HepG2 (cell line): Measurements from ENCODE around the gene MMP17. TPM values are rescaled to one million over a fixed set of nuclear protein-coding genes. Genes with fewer than 3 reads are reported as not detected.

Experiments used
- FUBP1 ChIP-seq: sonication (generic); formaldehyde crosslinking; IDR thresholded peaks from 2 replicates; pipeline ENCODE4 v1.5.1; 2020; ENCODE audit warnings: missing genetic modification reagents, mild to moderate bottlenecking, borderline replicate concordance
- GABPB1 ChIP-seq: IDR thresholded peaks from 2 replicates; pipeline ENCODE4 v1.6.1; 2016; ENCODE audit warnings: mild to moderate bottlenecking, missing genetic modification reagents, moderate library complexity, missing compliant biosample characterization
- HNF4A ChIP-seq: sonication (generic); formaldehyde crosslinking; IDR thresholded peaks from 2 replicates; pipeline ENCODE4 v1.4.0; 2020; ENCODE audit warnings: missing genetic modification reagents
- KMT2A ChIP-seq: sonication (generic); formaldehyde crosslinking; IDR thresholded peaks from 2 replicates; pipeline ENCODE4 v1.4.0; 2020; ENCODE audit warnings: missing genetic modification reagents
- LBX2 ChIP-seq: sonication (generic); formaldehyde crosslinking; IDR thresholded peaks from 2 replicates; pipeline ENCODE4 v1.5.0; 2020; ENCODE audit warnings: missing genetic modification reagents, mild to moderate bottlenecking, borderline replicate concordance
- MAX ChIP-seq: IDR thresholded peaks from 2 replicates; pipeline ENCODE4 v1.6.1; 2012; ENCODE audit warnings: inconsistent platforms
- POGK ChIP-seq: sonication (generic); formaldehyde crosslinking; conservative IDR thresholded peaks from 2 replicates; pipeline ENCODE4 v1.8.0; 2022; ENCODE audit warnings: mild to moderate bottlenecking, moderate library complexity, missing genetic modification reagents
- RCOR2 ChIP-seq: IDR thresholded peaks from 2 replicates; pipeline ENCODE4 v1.6.1; 2016; ENCODE audit warnings: missing biosample characterization, missing genetic modification reagents
- SMYD3 ChIP-seq: sonication (generic); formaldehyde crosslinking; IDR thresholded peaks from 2 replicates; pipeline ENCODE4 v1.8.1; 2023; ENCODE audit warnings: mild to moderate bottlenecking, missing genetic modification reagents
- SSRP1 ChIP-seq: IDR thresholded peaks from 2 replicates; pipeline ENCODE4 v1.6.1; 2016; ENCODE audit warnings: control low read depth
- TARDBP ChIP-seq: sonication (generic); formaldehyde crosslinking; IDR thresholded peaks from 2 replicates; pipeline ENCODE4 v1.8.0; 2022; ENCODE audit warnings: mild to moderate bottlenecking, missing genetic modification reagents
- TIGD3 ChIP-seq: sonication (generic); formaldehyde crosslinking; IDR thresholded peaks from 2 replicates; pipeline ENCODE4 v1.5.1; 2020; ENCODE audit warnings: mild to moderate bottlenecking, missing genetic modification reagents, borderline replicate concordance
- ZBTB3 ChIP-seq: sonication (generic); formaldehyde crosslinking; IDR thresholded peaks from 2 replicates; pipeline ENCODE4 v1.4.0; 2020; ENCODE audit warnings: low read depth, mild to moderate bottlenecking, moderate library complexity, missing genetic modification reagents, borderline replicate concordance
- ZBTB44 ChIP-seq: sonication (generic); formaldehyde crosslinking; IDR thresholded peaks from 2 replicates; pipeline ENCODE4 v1.4.0; 2020; ENCODE audit warnings: missing genetic modification reagents
- ZNF18 ChIP-seq: sonication (generic); formaldehyde crosslinking; IDR thresholded peaks from 2 replicates; pipeline ENCODE4 v1.8.0; 2022; ENCODE audit warnings: mild to moderate bottlenecking, missing genetic modification reagents; ENCODE audit not compliant: insufficient replicate concordance
- ZNF34 ChIP-seq: sonication (generic); formaldehyde crosslinking; IDR thresholded peaks from 2 replicates; pipeline ENCODE4 v1.4.0; 2020; ENCODE audit warnings: mild to moderate bottlenecking, missing genetic modification reagents, borderline replicate concordance
- ZNF468 ChIP-seq: sonication (generic); formaldehyde crosslinking; IDR thresholded peaks from 2 replicates; pipeline ENCODE4 v1.8.0; 2022; ENCODE audit warnings: mild to moderate bottlenecking, moderate library complexity, missing genetic modification reagents
- ZNF577 ChIP-seq: sonication (generic); formaldehyde crosslinking; IDR thresholded peaks from 2 replicates; pipeline ENCODE4 v1.4.0; 2020; ENCODE audit warnings: mild to moderate bottlenecking, low read depth, missing genetic modification reagents, borderline replicate concordance
- ZNF670 ChIP-seq: sonication (generic); formaldehyde crosslinking; IDR thresholded peaks from 2 replicates; pipeline ENCODE4 v1.8.0; 2022; ENCODE audit warnings: mild to moderate bottlenecking, missing genetic modification reagents, borderline replicate concordance
- polyA plus RNA-seq, 8 experiments: library from polyadenylated mRNA; depleted of rRNA in 3 of 8; stranded (reverse) in 7 of 8; unstranded in 1 of 8; fragments of >200 nt; fragmentation: Illumina TruSeq in 4 of 8; extraction: Trizol in 4 of 8; gene quantifications; 2 replicates each; pipeline versions ENCODE4 v1.2.1 to v1.2.3, GENCODE V29; 2011 to 2016; ENCODE audit warnings: low read depth in 4 of 8, missing spikeins in 1 of 8, mixed read lengths in 1 of 8; ENCODE audit not compliant: insufficient read depth in 1 of 8
- total RNA-seq, 5 experiments: library from RNA; depleted of rRNA; stranded (reverse); fragments of >200 nt; fragmentation: Illumina TruSeq; extraction: Trizol; gene quantifications; 2 replicates each; pipeline ENCODE4 v1.2.3, GENCODE V29; 2016; ENCODE audit warnings: low read depth in 1 of 5

MMP17 gene
- total and polyA plus RNA-seq, 2 of the 13 experiments (the other 11 are each of a cell fraction or from before 2014, with no cell fraction given), result 0.55 to 0.80 TPM

- TF ChIP-seq ZBTB44 (peak; percentile 89), SSRP1 (CRISPR knock-in tag) (0 out of 2 replicates have a peak, but pooled peaks have one; percentile 54), GABPB1 (CRISPR knock-in tag) (peak; percentile 87), ZNF670 (CRISPR knock-in tag) (peak; percentile 98), POGK (CRISPR knock-in tag) (peak; percentile 96), FUBP1 (peak; percentile 53; the same call in 1 of the 2 replicates), HNF4A (CRISPR knock-in tag) (peak; percentile 100), ZNF18 (no peak), ZNF577 (CRISPR knock-in tag) (no peak), ZNF468 (no peak), RCOR2 (peak; percentile 29), ZNF34 (peak; percentile 97), TIGD3 (CRISPR knock-in tag) (peak; percentile 33; the same call in 1 of the 2 replicates), KMT2A (CRISPR knock-in tag) (peak; percentile 73), MAX (peak; percentile 94), SMYD3 (CRISPR knock-in tag) (no peak), TARDBP (peak; percentile 96), ZBTB3 (peak; percentile 77; the same call in 1 of the 2 replicates), LBX2 (CRISPR knock-in tag) (no peak)
These were observed 32.5 kb downstream of the MMP17 start (continued) for GRCh38 chr12:131860472-131861260.
